ENCODE measurements around the gene IL23R.

DNA sequence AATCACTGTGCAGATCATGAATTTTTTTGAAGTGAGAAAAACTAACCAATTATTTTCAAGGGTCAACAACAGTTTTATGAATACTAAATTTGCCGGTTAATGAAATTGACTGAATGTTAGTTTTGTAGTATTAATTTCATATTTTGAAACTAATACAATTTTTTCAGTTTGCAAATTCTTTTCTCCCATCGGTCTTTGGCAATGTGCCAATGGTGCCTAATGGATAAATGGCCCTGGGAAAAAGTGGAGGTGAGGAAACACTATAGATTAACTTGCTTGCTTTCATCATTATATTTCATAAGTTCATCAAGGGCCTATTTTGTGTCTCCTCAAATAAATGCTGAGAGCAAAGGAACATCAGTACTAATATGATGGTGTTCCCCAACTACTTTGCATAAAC is 35.6 kb upstream of the IL23R start:
- no peak for TF ChIP-seq TAF1 (IDR thresholded peaks at IDR 0.05; ENCODE audit: borderline replicate concordance, low read depth, low read length)
- no peak for TF ChIP-seq POLR2AphosphoS5 (IDR thresholded peaks at IDR 0.05; ENCODE audit: low read depth, low read length)
